ENCODE measurements around the gene ATP2C2. TPM values are rescaled to one million over a fixed set of nuclear protein-coding genes. Genes with fewer than 3 reads are reported as not detected.

ATP2C2 gene
- total RNA-seq, 1 donor from 2014 or later: not detected

- DNase-seq (ENCODE audit: low spot score): no peak
- Mint-ChIP-seq H3K27ac (no peak overlapping the region), H3K36me3 (ENCODE audit: low read depth) (peaks cover 2% of the 10 kb centered on the region), H3K4me1 (ENCODE audit: low read depth) (peaks cover 46% of the 10 kb centered on the region), H3K9me3 (no peaks in the 10 kb centered on the region), H3K27me3 (ENCODE audit: insufficient read depth) (no peaks in the 10 kb centered on the region), H3K4me3 (peak overlapping the region; percentile 58)
- intact Hi-C loops (cut with micrococcal nuclease): loop anchor here (1.0 to 10.0 kb wide), 3 partner anchors 319 to 697 kb away; partner anchors contain the start of genes HSBP1, MBTPS1 and TAF1C
These were observed 135.5 kb downstream of the ATP2C2 start for GRCh38 chr16:84503751-84504395.

GRCh38 chr16:84504420-84505248, 136.3 kb downstream of the ATP2C2 start, which contains the start of gene MEAK7:
MEAK7 (minus strand) TSS chr16:84504659; CDS start chr16:84498086, 6,573 bp downstream.
- intact Hi-C loops (cut with micrococcal nuclease): loop anchor here (1.0 to 10.0 kb wide), 4 partner anchors 320 to 697 kb away; partner anchors contain the start of genes HSBP1, KIAA0513, MBTPS1 and TAF1C
- Mint-ChIP-seq H3K27me3 (ENCODE audit: insufficient read depth) (no peaks in the 10 kb centered on the region), H3K36me3 (ENCODE audit: low read depth) (peaks cover 2% of the 10 kb centered on the region), H3K9me3 (no peaks in the 10 kb centered on the region), H3K4me3 (peak within 1 kb of the TSS; percentile 85), H3K4me1 (ENCODE audit: low read depth) (peaks cover 46% of the 10 kb centered on the region), H3K27ac (peak within 1 kb of the TSS; percentile 81)
- DNase-seq (ENCODE audit: low spot score): peak; percentile 97

- Mint-ChIP-seq H3K27ac (peak overlapping the region; percentile 81), H3K27me3 (ENCODE audit: insufficient read depth) (no peaks in the 10 kb centered on the region), H3K4me1 (ENCODE audit: low read depth) (peaks cover 46% of the 10 kb centered on the region), H3K36me3 (ENCODE audit: low read depth) (peaks cover 2% of the 10 kb centered on the region), H3K9me3 (no peaks in the 10 kb centered on the region), H3K4me3 (peak overlapping the region; percentile 85)
- intact Hi-C loops (cut with micrococcal nuclease): loop anchor here (1.0 to 10.0 kb wide), 9 partner anchors 10 to 549 kb away; partner anchors contain the start of genes COTL1, KIAA0513, MBTPS1 and TAF1C
- no peak for DNase-seq (ENCODE audit: low spot score)
These were observed 137.2 kb downstream of the ATP2C2 start for GRCh38 chr16:84505249-84506187.

- Mint-ChIP-seq H3K27ac (peak overlapping the region; percentile 85), H3K4me3 (peak overlapping the region; percentile 70), H3K4me1 (ENCODE audit: low read depth) (peaks cover 60% of the 10 kb centered on the region), H3K27me3 (ENCODE audit: insufficient read depth) (no peaks in the 10 kb centered on the region), H3K36me3 (ENCODE audit: low read depth) (no peaks in the 10 kb centered on the region), H3K9me3 (no peaks in the 10 kb centered on the region)
- DNase-seq (ENCODE audit: low spot score): no peak
- intact Hi-C loops (cut with micrococcal nuclease): loop anchor here (2.0 to 10.0 kb wide), 4 partner anchors 322 to 550 kb away; partner anchors contain the start of genes KIAA0513, MBTPS1 and TAF1C
These were observed 139.0 kb downstream of the ATP2C2 start for GRCh38 chr16:84507011-84507982.

GRCh38 chr16:84508502-84508901, 140.2 kb downstream of the ATP2C2 start:
- Mint-ChIP-seq H3K9me3 (no peaks in the 10 kb centered on the region), H3K36me3 (ENCODE audit: low read depth) (no peaks in the 10 kb centered on the region), H3K27ac (no peak overlapping the region), H3K4me1 (ENCODE audit: low read depth) (peaks cover 68% of the 10 kb centered on the region), H3K27me3 (ENCODE audit: insufficient read depth) (no peaks in the 10 kb centered on the region), H3K4me3 (no peak overlapping the region)
- intact Hi-C loops (cut with micrococcal nuclease): loop anchor here (5.0 to 10.0 kb wide), 3 partner anchors 324 to 519 kb away; partner anchors contain the start of genes KIAA0513, MBTPS1 and TAF1C
- no peak for DNase-seq (ENCODE audit: low spot score)

- no peak for DNase-seq (ENCODE audit: low spot score)
- H3K4me1 Mint-ChIP-seq (ENCODE audit: low read depth): peaks cover 70% of the 10 kb centered on the region
- H3K4me3 Mint-ChIP-seq: no peak overlapping the region
- H3K36me3 Mint-ChIP-seq (ENCODE audit: low read depth): peaks cover 2% of the 10 kb centered on the region
- no peaks in the 10 kb centered on the region for H3K9me3 Mint-ChIP-seq
- H3K27ac Mint-ChIP-seq: no peak overlapping the region
- intact Hi-C loops (cut with micrococcal nuclease): loop anchor here (5.0 to 10.0 kb wide), 3 partner anchors 324 to 518 kb away; partner anchors contain the start of genes KIAA0513, MBTPS1 and TAF1C
- no peaks in the 10 kb centered on the region for H3K27me3 Mint-ChIP-seq (ENCODE audit: insufficient read depth)
These were observed 141.0 kb downstream of the ATP2C2 start for GRCh38 chr16:84509032-84509950.

- no peaks in the 10 kb centered on the region for H3K27me3 Mint-ChIP-seq (ENCODE audit: insufficient read depth)
- peak overlapping the region; percentile 49 for H3K27ac Mint-ChIP-seq
- H3K4me1 Mint-ChIP-seq (ENCODE audit: low read depth): peaks cover 72% of the 10 kb centered on the region
- intact Hi-C loops (cut with micrococcal nuclease): loop anchor here (1.0 to 10.0 kb wide), 7 partner anchors 38 to 1044 kb away; partner anchors contain the start of gene COTL1
- H3K36me3 Mint-ChIP-seq (ENCODE audit: low read depth): peaks cover 8% of the 10 kb centered on the region
- DNase-seq (ENCODE audit: low spot score): peak; percentile 73
- H3K4me3 Mint-ChIP-seq: peak overlapping the region; percentile 38
- H3K9me3 Mint-ChIP-seq: no peaks in the 10 kb centered on the region
These were observed 143.0 kb downstream of the ATP2C2 start for GRCh38 chr16:84511180-84511800.

GRCh38 chr16:84511831-84512230, 143.5 kb downstream of the ATP2C2 start:
- intact Hi-C loops (cut with micrococcal nuclease): loop anchor here (1.0 to 10.0 kb wide), 7 partner anchors 37 to 1043 kb away; partner anchors contain the start of gene COTL1
- Mint-ChIP-seq H3K4me1 (ENCODE audit: low read depth) (peaks cover 73% of the 10 kb centered on the region), H3K4me3 (no peak overlapping the region), H3K27ac (peak overlapping the region; percentile 64), H3K9me3 (no peaks in the 10 kb centered on the region), H3K36me3 (ENCODE audit: low read depth) (peaks cover 12% of the 10 kb centered on the region), H3K27me3 (ENCODE audit: insufficient read depth) (no peaks in the 10 kb centered on the region)
- no peak for DNase-seq (ENCODE audit: low spot score)

- H3K36me3 Mint-ChIP-seq (ENCODE audit: low read depth): peaks cover 13% of the 10 kb centered on the region
These were observed 144.8 kb downstream of the ATP2C2 start for GRCh38 chr16:84513123-84513522.

GRCh38 chr16:84513666-84514065, 145.3 kb downstream of the ATP2C2 start:
- Mint-ChIP-seq H3K9me3 (no peaks in the 10 kb centered on the region), H3K4me1 (ENCODE audit: low read depth) (peaks cover 71% of the 10 kb centered on the region), H3K27ac (peak overlapping the region; percentile 97), H3K27me3 (ENCODE audit: insufficient read depth) (no peaks in the 10 kb centered on the region), H3K4me3 (peak overlapping the region; percentile 62), H3K36me3 (ENCODE audit: low read depth) (peaks cover 14% of the 10 kb centered on the region)
- intact Hi-C loops (cut with micrococcal nuclease): loop anchor here (2.0 to 10.0 kb wide), 2 partner anchors 39 to 1041 kb away; no protein-coding TSS in a partner anchor
- DNase-seq (ENCODE audit: low spot score): no peak

More at GRCh38 chr16:84513123-84513522, 144.8 kb downstream of the ATP2C2 start:
- H3K27me3 Mint-ChIP-seq (ENCODE audit: insufficient read depth): no peaks in the 10 kb centered on the region
- H3K27ac Mint-ChIP-seq: peak overlapping the region; percentile 97
- intact Hi-C loops (cut with micrococcal nuclease): loop anchor here (10.0 kb wide), 1 partner anchor 1042 kb away; no protein-coding TSS in a partner anchor
- peaks cover 71% of the 10 kb centered on the region for H3K4me1 Mint-ChIP-seq (ENCODE audit: low read depth)
- H3K4me3 Mint-ChIP-seq: no peak overlapping the region
- DNase-seq (ENCODE audit: low spot score): no peak
- no peaks in the 10 kb centered on the region for H3K9me3 Mint-ChIP-seq
